HepG2 (cell line): Measurements from ENCODE around the gene FTL. TPM values are rescaled to one million over a fixed set of nuclear protein-coding genes. Genes with fewer than 3 reads are reported as not detected.

Experiments used
- BRD4 ChIP-seq: sonication (generic); formaldehyde crosslinking; IDR thresholded peaks from 2 replicates; pipeline ENCODE4 v1.4.0; 2020; ENCODE audit warnings: missing genetic modification reagents
- CCDC6 ChIP-seq: sonication (generic); formaldehyde crosslinking; IDR thresholded peaks from 2 replicates; pipeline ENCODE4 v1.8.1; 2022; ENCODE audit warnings: mild to moderate bottlenecking, missing genetic modification reagents, moderate library complexity
- CHD2 ChIP-seq: IDR thresholded peaks from 2 replicates; pipeline ENCODE4 v1.6.1; 2011; ENCODE audit warnings: low read depth, low read length, improper control_type of control experiment
- GPN1 ChIP-seq: sonication (generic); formaldehyde crosslinking; IDR thresholded peaks from 2 replicates; pipeline ENCODE4 v1.5.1; 2020; ENCODE audit warnings: missing genetic modification reagents, borderline replicate concordance
- HNRNPUL1 ChIP-seq: fragments of 200-400 bp; formaldehyde crosslinking; IDR thresholded peaks from 2 replicates; pipeline ENCODE4 v1.6.1; 2017; ENCODE audit warnings: low read depth, mild to moderate bottlenecking, low read length, moderate library complexity
- KMT2B ChIP-seq: IDR thresholded peaks from 2 replicates; pipeline ENCODE4 v1.6.1; 2016; ENCODE audit warnings: missing genetic modification reagents, missing compliant biosample characterization
- NFE2L2 ChIP-seq: fragments of 150-350 bp; IDR thresholded peaks from 2 replicates; pipeline ENCODE4 v1.6.1; 2014; ENCODE audit warnings: low read length
- POGZ ChIP-seq: sonication (generic); formaldehyde crosslinking; IDR thresholded peaks from 2 replicates; pipeline ENCODE4 v1.4.0; 2020; ENCODE audit warnings: mild to moderate bottlenecking, missing genetic modification reagents
- SP2 ChIP-seq: sonication (generic); formaldehyde crosslinking; IDR thresholded peaks from 2 replicates; pipeline ENCODE4 v1.5.1; 2020; ENCODE audit warnings: mild to moderate bottlenecking, missing genetic modification reagents
- SSRP1 ChIP-seq: IDR thresholded peaks from 2 replicates; pipeline ENCODE4 v1.6.1; 2016; ENCODE audit warnings: control low read depth
- ZBTB20 ChIP-seq: sonication (generic); formaldehyde crosslinking; IDR thresholded peaks from 2 replicates; pipeline ENCODE4 v1.8.1; 2023; ENCODE audit warnings: missing genetic modification reagents, low read depth, mild to moderate bottlenecking, borderline replicate concordance
- ZNF10 ChIP-seq: sonication (generic); formaldehyde crosslinking; IDR thresholded peaks from 2 replicates; pipeline ENCODE4 v1.4.0; 2020; ENCODE audit warnings: mild to moderate bottlenecking, low read depth, missing genetic modification reagents, borderline replicate concordance
- ZNF205 ChIP-seq: IDR thresholded peaks from 2 replicates; pipeline ENCODE4 v1.6.1; 2018; ENCODE audit warnings: missing biosample characterization, missing genetic modification reagents
- ZNF24 ChIP-seq: fragments of 450-650 bp; IDR thresholded peaks from 2 replicates; pipeline ENCODE4 v1.6.1; 2017; ENCODE audit warnings: antibody characterized with exemption, mild to moderate bottlenecking
- ZNF350 ChIP-seq: sonication (generic); formaldehyde crosslinking; IDR thresholded peaks from 2 replicates; pipeline ENCODE4 v1.4.0; 2020; ENCODE audit warnings: mild to moderate bottlenecking, low read depth, missing genetic modification reagents, borderline replicate concordance
- ZNF468 ChIP-seq: sonication (generic); formaldehyde crosslinking; IDR thresholded peaks from 2 replicates; pipeline ENCODE4 v1.8.0; 2022; ENCODE audit warnings: mild to moderate bottlenecking, moderate library complexity, missing genetic modification reagents
- ZNF768 ChIP-seq: sonication (generic); formaldehyde crosslinking; IDR thresholded peaks from 2 replicates; pipeline ENCODE4 v1.4.0; 2020; ENCODE audit warnings: missing genetic modification reagents
- polyA plus RNA-seq, 8 experiments: library from polyadenylated mRNA; depleted of rRNA in 3 of 8; stranded (reverse) in 7 of 8; unstranded in 1 of 8; fragments of >200 nt; fragmentation: Illumina TruSeq in 4 of 8; extraction: Trizol in 4 of 8; gene quantifications; 2 replicates each; pipeline versions ENCODE4 v1.2.1 to v1.2.3, GENCODE V29; 2011 to 2016; ENCODE audit warnings: low read depth in 4 of 8, missing spikeins in 1 of 8, mixed read lengths in 1 of 8; ENCODE audit not compliant: insufficient read depth in 1 of 8
- total RNA-seq, 5 experiments: library from RNA; depleted of rRNA; stranded (reverse); fragments of >200 nt; fragmentation: Illumina TruSeq; extraction: Trizol; gene quantifications; 2 replicates each; pipeline ENCODE4 v1.2.3, GENCODE V29; 2016; ENCODE audit warnings: low read depth in 1 of 5
- TF ChIP-seq, protein P1 (sequence below): sonication (generic); formaldehyde crosslinking; IDR thresholded peaks from 2 replicates; pipeline ENCODE4 v1.9.0; 2022; ENCODE audit warnings: missing genetic modification reagents, mild to moderate bottlenecking, borderline replicate concordance
- TF ChIP-seq, protein P2 (sequence below): sonication (generic); formaldehyde crosslinking; IDR thresholded peaks from 2 replicates; pipeline ENCODE4 v1.4.0; 2020; ENCODE audit warnings: missing genetic modification reagents; ENCODE audit errors: not compliant biosample characterization
- TF ChIP-seq, protein P3 (sequence below): sonication (generic); formaldehyde crosslinking; IDR thresholded peaks from 2 replicates; pipeline ENCODE4 v1.4.0; 2020; ENCODE audit warnings: missing genetic modification reagents, borderline replicate concordance

The FTL gene
- total and polyA plus RNA-seq, 2 of the 13 experiments (the other 11 are each of a cell fraction or from before 2014, with no cell fraction given) = 2,721 to 8,800 TPM

DNA sequence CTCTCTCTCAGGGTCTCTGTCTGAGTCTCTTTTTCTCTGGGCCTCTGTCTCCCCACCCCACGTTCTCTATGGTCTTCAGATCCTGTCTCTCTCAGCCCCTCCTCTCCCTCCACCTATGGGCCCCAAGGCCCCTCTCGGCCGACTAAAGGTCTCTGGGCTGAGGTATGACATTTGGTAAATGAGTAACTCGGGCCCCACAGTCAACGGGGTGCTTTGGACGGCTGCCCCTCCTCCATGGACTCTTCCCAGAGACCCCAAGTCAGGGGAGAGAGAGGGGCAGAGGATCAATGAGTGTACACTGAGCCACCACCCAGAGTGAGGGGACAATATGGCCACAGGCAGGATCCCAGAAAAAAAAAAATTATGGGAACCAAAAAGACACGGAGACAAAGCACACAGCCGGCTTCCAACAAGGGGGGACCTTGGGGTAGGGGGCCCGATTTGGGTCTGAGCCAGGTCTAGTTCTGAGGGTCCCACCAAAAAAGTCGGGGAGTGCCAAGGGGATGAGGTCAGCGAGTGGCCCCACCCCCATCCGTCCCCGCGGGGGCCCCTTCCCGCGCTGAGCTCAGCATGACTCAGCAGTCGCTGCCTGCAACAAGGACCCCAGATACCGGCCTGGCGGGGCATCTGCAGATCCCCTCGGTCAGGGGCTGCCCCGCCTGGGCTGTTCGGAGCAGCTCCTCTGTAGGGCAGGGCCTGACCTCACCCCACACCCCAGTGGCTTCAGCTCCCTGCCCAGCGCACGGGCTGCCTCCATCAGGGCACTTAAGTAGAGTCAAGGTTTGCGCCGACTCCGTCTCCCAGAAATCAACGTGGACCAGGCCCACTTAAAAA is 1.5 kb upstream of the FTL start (continued):
- TF ChIP-seq ZNF768 (CRISPR knock-in tag) = peak; percentile 76
- TF ChIP-seq, protein P1, sequence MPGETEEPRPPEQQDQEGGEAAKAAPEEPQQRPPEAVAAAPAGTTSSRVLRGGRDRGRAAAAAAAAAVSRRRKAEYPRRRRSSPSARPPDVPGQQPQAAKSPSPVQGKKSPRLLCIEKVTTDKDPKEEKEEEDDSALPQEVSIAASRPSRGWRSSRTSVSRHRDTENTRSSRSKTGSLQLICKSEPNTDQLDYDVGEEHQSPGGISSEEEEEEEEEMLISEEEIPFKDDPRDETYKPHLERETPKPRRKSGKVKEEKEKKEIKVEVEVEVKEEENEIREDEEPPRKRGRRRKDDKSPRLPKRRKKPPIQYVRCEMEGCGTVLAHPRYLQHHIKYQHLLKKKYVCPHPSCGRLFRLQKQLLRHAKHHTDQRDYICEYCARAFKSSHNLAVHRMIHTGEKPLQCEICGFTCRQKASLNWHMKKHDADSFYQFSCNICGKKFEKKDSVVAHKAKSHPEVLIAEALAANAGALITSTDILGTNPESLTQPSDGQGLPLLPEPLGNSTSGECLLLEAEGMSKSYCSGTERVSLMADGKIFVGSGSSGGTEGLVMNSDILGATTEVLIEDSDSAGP (CRISPR knock-in tag) = peak; percentile 69
- peak; percentile 99 for TF ChIP-seq NFE2L2
- TF ChIP-seq KMT2B (CRISPR knock-in tag) = peak; percentile 85
- peak; percentile 1; the same call in 1 of the 2 replicates for TF ChIP-seq ZBTB20
- no peak for TF ChIP-seq ZNF468 (CRISPR knock-in tag)
- 0 out of 2 replicates have a peak, but pooled peaks have one; percentile 29 for TF ChIP-seq SP2
- TF ChIP-seq, protein P2, sequence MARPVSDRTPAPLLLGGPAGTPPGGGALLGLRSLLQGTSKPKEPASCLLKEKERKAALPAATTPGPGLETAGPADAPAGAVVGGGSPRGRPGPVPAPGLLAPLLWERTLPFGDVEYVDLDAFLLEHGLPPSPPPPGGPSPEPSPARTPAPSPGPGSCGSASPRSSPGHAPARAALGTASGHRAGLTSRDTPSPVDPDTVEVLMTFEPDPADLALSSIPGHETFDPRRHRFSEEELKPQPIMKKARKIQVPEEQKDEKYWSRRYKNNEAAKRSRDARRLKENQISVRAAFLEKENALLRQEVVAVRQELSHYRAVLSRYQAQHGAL = peak; percentile 56
- TF ChIP-seq ZNF350 (CRISPR knock-in tag) = peak; percentile 78; the same call in 1 of the 2 replicates
- TF ChIP-seq ZNF24 = no peak
- TF ChIP-seq, protein P3, sequence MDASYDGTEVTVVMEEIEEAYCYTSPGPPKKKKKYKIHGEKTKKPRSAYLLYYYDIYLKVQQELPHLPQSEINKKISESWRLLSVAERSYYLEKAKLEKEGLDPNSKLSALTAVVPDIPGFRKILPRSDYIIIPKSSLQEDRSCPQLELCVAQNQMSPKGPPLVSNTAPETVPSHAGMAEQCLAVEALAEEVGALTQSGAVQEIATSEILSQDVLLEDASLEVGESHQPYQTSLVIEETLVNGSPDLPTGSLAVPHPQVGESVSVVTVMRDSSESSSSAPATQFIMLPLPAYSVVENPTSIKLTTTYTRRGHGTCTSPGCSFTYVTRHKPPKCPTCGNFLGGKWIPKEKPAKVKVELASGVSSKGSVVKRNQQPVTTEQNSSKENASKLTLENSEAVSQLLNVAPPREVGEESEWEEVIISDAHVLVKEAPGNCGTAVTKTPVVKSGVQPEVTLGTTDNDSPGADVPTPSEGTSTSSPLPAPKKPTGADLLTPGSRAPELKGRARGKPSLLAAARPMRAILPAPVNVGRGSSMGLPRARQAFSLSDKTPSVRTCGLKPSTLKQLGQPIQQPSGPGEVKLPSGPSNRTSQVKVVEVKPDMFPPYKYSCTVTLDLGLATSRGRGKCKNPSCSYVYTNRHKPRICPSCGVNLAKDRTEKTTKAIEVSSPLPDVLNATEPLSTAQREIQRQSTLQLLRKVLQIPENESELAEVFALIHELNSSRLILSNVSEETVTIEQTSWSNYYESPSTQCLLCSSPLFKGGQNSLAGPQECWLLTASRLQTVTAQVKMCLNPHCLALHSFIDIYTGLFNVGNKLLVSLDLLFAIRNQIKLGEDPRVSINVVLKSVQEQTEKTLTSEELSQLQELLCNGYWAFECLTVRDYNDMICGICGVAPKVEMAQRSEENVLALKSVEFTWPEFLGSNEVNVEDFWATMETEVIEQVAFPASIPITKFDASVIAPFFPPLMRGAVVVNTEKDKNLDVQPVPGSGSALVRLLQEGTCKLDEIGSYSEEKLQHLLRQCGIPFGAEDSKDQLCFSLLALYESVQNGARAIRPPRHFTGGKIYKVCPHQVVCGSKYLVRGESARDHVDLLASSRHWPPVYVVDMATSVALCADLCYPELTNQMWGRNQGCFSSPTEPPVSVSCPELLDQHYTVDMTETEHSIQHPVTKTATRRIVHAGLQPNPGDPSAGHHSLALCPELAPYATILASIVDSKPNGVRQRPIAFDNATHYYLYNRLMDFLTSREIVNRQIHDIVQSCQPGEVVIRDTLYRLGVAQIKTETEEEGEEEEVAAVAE (CRISPR knock-in tag) = no peak
- 0 out of 2 replicates have a peak, but pooled peaks have one; percentile 63 for TF ChIP-seq HNRNPUL1
- peak; percentile 60; the same call in 1 of the 2 replicates for TF ChIP-seq BRD4 (CRISPR knock-in tag)
- no peak; the same call in 1 of the 2 replicates for TF ChIP-seq POGZ (CRISPR knock-in tag)
- TF ChIP-seq ZNF205 (CRISPR knock-in tag) = 0 out of 2 replicates have a peak, but pooled peaks have one; percentile 37
- no peak; the same call in 1 of the 2 replicates for TF ChIP-seq CHD2
- TF ChIP-seq ZNF10 (CRISPR knock-in tag) = no peak
- 0 out of 2 replicates have a peak, but pooled peaks have one; percentile 37 for TF ChIP-seq GPN1 (CRISPR knock-in tag)
- no peak; the same call in 1 of the 2 replicates for TF ChIP-seq SSRP1 (CRISPR knock-in tag)
- no peak; the same call in 1 of the 2 replicates for TF ChIP-seq CCDC6 (CRISPR knock-in tag)
